GM19452 (cell line): Measurements from ENCODE around the gene ZNF654.

ENCODE experiments used
- ATAC-seq: cut with Tn5 transposase; IDR thresholded peaks from one replicate; pipeline ENCODE4 v1.9.1; 2021; ENCODE audit not compliant: unreplicated experiment

Gene ZNF654

GRCh38 chr3:88191872-88192409 is 132.9 kb downstream of the ZNF654 start:
- no peak for ATAC-seq

- no peak for ATAC-seq
Observed at GRCh38 chr3:88192631-88193030, 133.6 kb downstream of the ZNF654 start.
